ENCODE measurements around the gene SLC17A3. TPM values are rescaled to one million over a fixed set of nuclear protein-coding genes. Genes with fewer than 3 reads are reported as not detected.

The SLC17A3 gene
- polyA plus RNA-seq, 1 experiment, result 0.04 TPM

GRCh38 chr6:25907475-25908014, 33.5 kb upstream of the SLC17A3 start:
- H3K9me3 ChIP-seq (ENCODE audit: control insufficient read depth, insufficient read depth, low read length), result no peaks in the 10 kb centered on the region
- CTCF ChIA-PET, result no interaction called here
- no peak for DNase-seq (ENCODE audit: low read depth, low spot score)
- H3K27ac ChIP-seq (ENCODE audit: low read depth, low read length), result no peak overlapping the region
- TF ChIP-seq CTCF (IDR thresholded peaks at IDR 0.05; ENCODE audit: low read depth, low read length), result no peak
- no peaks in the 10 kb centered on the region for H3K27me3 ChIP-seq (ENCODE audit: control insufficient read depth, insufficient read depth, low read length)
- H3K4me3 ChIP-seq (ENCODE audit: low read depth, low read length), result no peak overlapping the region
- POLR2A ChIA-PET, result no interaction called here

- CTCF ChIA-PET, result no interaction called here
Observed at GRCh38 chr6:25903467-25904099, 29.5 kb upstream of the SLC17A3 start.

GRCh38 chr6:25902071-25902470, 28.0 kb upstream of the SLC17A3 start:
- ChIA-PET POLR2A (no interaction called here), CTCF (no interaction called here)
- Histone ChIP-seq H3K9me3 (ENCODE audit: control insufficient read depth, insufficient read depth, low read length) (no peaks in the 10 kb centered on the region), H3K4me3 (ENCODE audit: low read depth, low read length) (no peak overlapping the region), H3K27ac (ENCODE audit: low read depth, low read length) (no peak overlapping the region), H3K27me3 (ENCODE audit: control insufficient read depth, insufficient read depth, low read length) (peaks cover 2% of the 10 kb centered on the region)
- TF ChIP-seq CTCF (IDR thresholded peaks at IDR 0.05; ENCODE audit: low read depth, low read length), result no peak
- no peak for DNase-seq (ENCODE audit: low read depth, low spot score)

More at GRCh38 chr6:25903467-25904099, 29.5 kb upstream of the SLC17A3 start:
- Histone ChIP-seq H3K9me3 (ENCODE audit: control insufficient read depth, insufficient read depth, low read length) (no peaks in the 10 kb centered on the region), H3K27me3 (ENCODE audit: control insufficient read depth, insufficient read depth, low read length) (peaks cover 2% of the 10 kb centered on the region), H3K4me3 (ENCODE audit: low read depth, low read length) (no peak overlapping the region), H3K27ac (ENCODE audit: low read depth, low read length) (no peak overlapping the region)
- POLR2A ChIA-PET, result no interaction called here
- no peak for DNase-seq (ENCODE audit: low read depth, low spot score)
- no peak for TF ChIP-seq CTCF (IDR thresholded peaks at IDR 0.05; ENCODE audit: low read depth, low read length)

GRCh38 chr6:25900843-25901242, 26.8 kb upstream of the SLC17A3 start:
- Histone ChIP-seq H3K9me3 (ENCODE audit: control insufficient read depth, insufficient read depth, low read length) (no peaks in the 10 kb centered on the region), H3K27ac (ENCODE audit: low read depth, low read length) (no peak overlapping the region), H3K4me3 (ENCODE audit: low read depth, low read length) (no peak overlapping the region), H3K27me3 (ENCODE audit: control insufficient read depth, insufficient read depth, low read length) (peaks cover 2% of the 10 kb centered on the region)
- CTCF ChIA-PET, result no interaction called here
- TF ChIP-seq CTCF (IDR thresholded peaks at IDR 0.05; ENCODE audit: low read depth, low read length), result no peak
- DNase-seq (ENCODE audit: low read depth, low spot score), result no peak
- POLR2A ChIA-PET, result no interaction called here

- ChIA-PET POLR2A (no interaction called here), CTCF (interaction anchor here (1.1 to 1.5 kb wide), 4 partner anchors 10 to 348 kb away, joined by 3 to 5 read pairs (median 4); no protein-coding TSS in a partner anchor)
- Histone ChIP-seq H3K27me3 (ENCODE audit: control insufficient read depth, insufficient read depth, low read length) (peaks cover 2% of the 10 kb centered on the region), H3K27ac (ENCODE audit: low read depth, low read length) (no peak overlapping the region), H3K9me3 (ENCODE audit: control insufficient read depth, insufficient read depth, low read length) (no peaks in the 10 kb centered on the region), H3K4me3 (ENCODE audit: low read depth, low read length) (no peak overlapping the region)
- no peak for DNase-seq (ENCODE audit: low read depth, low spot score)
- TF ChIP-seq CTCF (IDR thresholded peaks at IDR 0.05; ENCODE audit: low read depth, low read length), result no peak
Observed at GRCh38 chr6:25899580-25900408, 25.8 kb upstream of the SLC17A3 start.
